H1 (cell line): ENCODE results near the gene DDX42. TPM values are rescaled to one million over a fixed set of nuclear protein-coding genes. Genes with fewer than 3 reads are reported as not detected.

Experiments
- ASH2L ChIP-seq: fragments of 200-600, 300-600 bp; sonication (generic); IDR thresholded peaks from one replicate; pipeline ENCODE4 v1.7.1; 2017; ENCODE audit warnings: low read length
- CHD7 ChIP-seq: fragments of 300-600 bp; sonication (generic); IDR thresholded peaks from 2 replicates; pipeline ENCODE4 v1.7.1; 2012; ENCODE audit warnings: low read length, moderate library complexity, mild to moderate bottlenecking, inconsistent platforms; ENCODE audit not compliant: insufficient replicate concordance
- CREB1 ChIP-seq: IDR thresholded peaks from 2 replicates; pipeline ENCODE4 v1.6.1; 2012; ENCODE audit warnings: inconsistent platforms
- CTBP2 ChIP-seq: IDR thresholded peaks from 2 replicates; pipeline ENCODE4 v1.7.0; 2011; ENCODE audit warnings: borderline replicate concordance, mild to moderate bottlenecking, moderate library complexity, mixed read lengths, low read length; ENCODE audit not compliant: insufficient read depth, insufficient read length
- GTF2F1 ChIP-seq: IDR thresholded peaks from 2 replicates; pipeline ENCODE4 v1.6.1; 2012; ENCODE audit warnings: low read depth, low read length, improper control_type of control experiment, borderline replicate concordance
- MAFK ChIP-seq: IDR thresholded peaks from 2 replicates; pipeline ENCODE4 v1.6.1; 2012; ENCODE audit warnings: low read depth, mild to moderate bottlenecking, improper control_type of control experiment, low read length
- MAX ChIP-seq: IDR thresholded peaks from 2 replicates; pipeline ENCODE4 v1.6.1; 2012; ENCODE audit warnings: inconsistent platforms
- NRF1 ChIP-seq: IDR thresholded peaks from 2 replicates; pipeline ENCODE4 v1.6.1; 2011; ENCODE audit warnings: mild to moderate bottlenecking, low read depth, low read length, improper control_type of control experiment
- PHF8 ChIP-seq: fragments of 200-600 bp; sonication (generic); conservative IDR thresholded peaks from 2 replicates; pipeline ENCODE4 v1.7.1; 2012; ENCODE audit warnings: low read depth, mild to moderate bottlenecking, inconsistent platforms, low read length, moderate library complexity
- SIN3A ChIP-seq, 2 experiments: IDR thresholded peaks in 1 of 2; conservative IDR thresholded peaks in 1 of 2; 2 replicates each; pipeline ENCODE4 v1.6.1; 2011 to 2012; ENCODE audit warnings: low read length in 2 of 2, improper control_type of control experiment in 1 of 2, low read depth in 1 of 2, mild to moderate bottlenecking in 1 of 2
- SP1 ChIP-seq: IDR thresholded peaks from 2 replicates; pipeline ENCODE4 v1.6.1; 2011; ENCODE audit warnings: low read depth, low read length
- polyA plus RNA-seq, 7 experiments: library from polyadenylated mRNA; depleted of rRNA in 3 of 7; stranded (reverse) in 5 of 7; unstranded in 2 of 7; fragments of >200 nt in 5 of 7; fragments of 200-250 nt in 2 of 7; gene quantifications; 1 replicate in 5 of 7; 2 replicates in 1 of 7; 4 replicates in 1 of 7; pipeline versions ENCODE4 v1.2.1 to v1.2.3, GENCODE V29; 2011 to 2013; ENCODE audit warnings: missing spikeins in 2 of 7, mixed read lengths in 2 of 7
- total RNA-seq: library from RNA; stranded (reverse); fragmentation: NEBNext Ultra II Directional; extraction: Animal tissue kit (Norgen Biotek cat#: 25700); gene quantifications from 2 replicates; pipeline ENCODE4 v1.2.1, GENCODE V29; 2021

DDX42 gene
- total and polyA plus RNA-seq, 2 of the 8 experiments (the other 6 are each of a cell fraction or from before 2014, with no cell fraction given) = 40.6 to 114 TPM

GRCh38 chr17:63826468-63827001 is 52.6 kb downstream of the DDX42 start (continued):
- no peak for TF ChIP-seq CHD7
- TF ChIP-seq GTF2F1 = no peak
- no peak for TF ChIP-seq MAX
- no peak for TF ChIP-seq NRF1
- no peak for TF ChIP-seq CREB1
- peak; percentile 49 for TF ChIP-seq PHF8
- TF ChIP-seq SP1 = no peak
- no peak for TF ChIP-seq MAFK
- TF ChIP-seq SIN3A (conservative IDR thresholded peaks at IDR 0.05 in 1 of 2, IDR thresholded peaks at IDR 0.05 in 1 of 2; ENCODE audit: low read depth in 1 of 2, low read length in 2 of 2) = 0 out of 4 replicates have a peak, but pooled peaks of 1 of the 2 experiments have one; percentile 75
- TF ChIP-seq ASH2L = peak; percentile 30
- no peak for TF ChIP-seq CTBP2
